Neural progenitor cell (in vitro differentiated cells): ENCODE data around the gene ACKR2. TPM values are rescaled to one million over a fixed set of nuclear protein-coding genes. Genes with fewer than 3 reads are reported as not detected.

Experiments
- DNase-seq: peaks from one replicate; pipeline ENCODE4 v3.0.0-alpha.2; 2016; ENCODE audit warnings: low spot score
- H2AFZ ChIP-seq: fragments of 200-600 bp; sonication (generic); replicated peaks from 2 replicates; pipeline ENCODE4 v1.6.1; 2016; ENCODE audit warnings: antibody characterized with exemption
- H3F3A ChIP-seq: fragments of 200-600 bp; sonication (generic); 2 replicates; pipeline ENCODE4 v1.6.1; 2016; ENCODE audit warnings: antibody characterized with exemption, low read depth
- H3K27ac ChIP-seq: fragments of 200-600 bp; sonication (generic); 2 replicates; pipeline ENCODE4 v1.5.1; 2016; ENCODE audit warnings: mild to moderate bottlenecking
- H3K27me3 ChIP-seq: fragments of 200-600 bp; sonication (generic); 2 replicates; pipeline ENCODE4 v1.6.1; 2016; ENCODE audit warnings: mild to moderate bottlenecking, moderate library complexity
- H3K36me3 ChIP-seq: fragments of 200-600 bp; sonication (generic); 2 replicates; pipeline ENCODE4 v1.5.1; 2016
- H3K4me1 ChIP-seq: fragments of 200-600 bp; sonication (generic); 2 replicates; pipeline ENCODE4 v1.6.1; 2016; ENCODE audit warnings: mixed run types
- H3K4me2 ChIP-seq: fragments of 200-600 bp; sonication (generic); 2 replicates; pipeline ENCODE4 v1.6.1; 2016
- H3K4me3 ChIP-seq: fragments of 200-600 bp; sonication (generic); 2 replicates; pipeline ENCODE4 v1.5.1; 2016
- H3K79me2 ChIP-seq: fragments of 200-600 bp; sonication (generic); 2 replicates; pipeline ENCODE4 v1.6.1; 2016; ENCODE audit warnings: low read depth
- H3K9ac ChIP-seq: fragments of 200-600 bp; sonication (generic); 2 replicates; pipeline ENCODE4 v1.6.1; 2016
- H3K9me3 ChIP-seq: fragments of 200-600 bp; sonication (generic); 2 replicates; pipeline ENCODE4 v1.5.1; 2016; ENCODE audit warnings: low read depth
- H4K20me1 ChIP-seq: fragments of 200-600 bp; sonication (generic); 2 replicates; pipeline ENCODE4 v1.6.1; 2016; ENCODE audit warnings: low read depth
- H3K27ac Mint-ChIP-seq: 3 replicates; pipeline ENCODE4 v1.8.0; 2021; ENCODE audit warnings: mixed read lengths
- H3K27me3 Mint-ChIP-seq: 2 replicates; pipeline ENCODE4 v1.8.0; 2022; ENCODE audit warnings: low read depth, mild to moderate bottlenecking, inconsistent platforms, moderate library complexity, mixed read lengths; ENCODE audit not compliant: insufficient read depth
- H3K36me3 Mint-ChIP-seq: 3 replicates; pipeline ENCODE4 v1.8.0; 2021; ENCODE audit warnings: mixed read lengths
- H3K4me1 Mint-ChIP-seq: 3 replicates; pipeline ENCODE4 v1.8.0; 2021; ENCODE audit warnings: mixed read lengths
- H3K4me3 Mint-ChIP-seq: 3 replicates; pipeline ENCODE4 v1.8.0; 2021; ENCODE audit warnings: mild to moderate bottlenecking, moderate library complexity, mixed read lengths
- H3K9me3 Mint-ChIP-seq: 3 replicates; pipeline ENCODE4 v1.8.0; 2020; ENCODE audit warnings: mixed read lengths
- CTCF ChIP-seq: fragments of 200-600 bp; sonication (generic); IDR thresholded peaks from 2 replicates; pipeline ENCODE4 v1.5.1; 2017; ENCODE audit warnings: antibody characterized with exemption, mild to moderate bottlenecking
- EZH2 ChIP-seq: fragments of 200-600 bp; sonication (generic); IDR thresholded peaks from 2 replicates; pipeline ENCODE4 v1.6.1; 2017; ENCODE audit warnings: antibody characterized with exemption, mild to moderate bottlenecking, moderate library complexity
- EZH2phosphoT487 ChIP-seq: fragments of 200-600 bp; sonication (generic); IDR thresholded peaks from 2 replicates; pipeline ENCODE4 v1.6.1; 2017; ENCODE audit warnings: antibody characterized with exemption
- total RNA-seq: library from RNA; depleted of rRNA; stranded (reverse); fragments of >200 nt; gene quantifications from 2 replicates; pipeline ENCODE4 v1.2.3, GENCODE V29; 2015; ENCODE audit warnings: low replicate concordance

The ACKR2 gene
- total RNA-seq, 1 donor from 2014 or later, result not detected

GRCh38 chr3:42904076-42904475 lies 94.8 kb downstream of the ACKR2 start:
- no peaks in the 10 kb centered on the region for H3K36me3 Mint-ChIP-seq
- no peak overlapping the region for H3K4me3 ChIP-seq
- H3K4me1 ChIP-seq, result no peaks in the 10 kb centered on the region
- no peaks in the 10 kb centered on the region for H3K79me2 ChIP-seq
- no peak overlapping the region for H3K4me2 ChIP-seq
- H3K27me3 ChIP-seq, result no peaks in the 10 kb centered on the region
- no peaks in the 10 kb centered on the region for H3K36me3 ChIP-seq
- H4K20me1 ChIP-seq, result no peaks in the 10 kb centered on the region
- H3K4me3 Mint-ChIP-seq, result no peak overlapping the region
- no peak overlapping the region for H2AFZ ChIP-seq
- H3K27ac ChIP-seq, result no peak overlapping the region
- peaks cover 5% of the 10 kb centered on the region for H3F3A ChIP-seq
- no peaks in the 10 kb centered on the region for H3K9me3 ChIP-seq
- peaks cover 3% of the 10 kb centered on the region for H3K4me1 Mint-ChIP-seq
- no peak for DNase-seq
- H3K27ac Mint-ChIP-seq, result no peak overlapping the region
- H3K27me3 Mint-ChIP-seq, result no peaks in the 10 kb centered on the region
- H3K9ac ChIP-seq, result no peak overlapping the region
- peaks cover 14% of the 10 kb centered on the region for H3K9me3 Mint-ChIP-seq
- TF ChIP-seq CTCF, result no peak
- TF ChIP-seq EZH2, result no peak
- TF ChIP-seq EZH2phosphoT487, result no peak

GRCh38 chr3:42905740-42906069 lies 96.5 kb downstream of the ACKR2 start:
- no peak overlapping the region for H2AFZ ChIP-seq
- H3K27ac ChIP-seq, result no peak overlapping the region
- no peak overlapping the region for H3K27ac Mint-ChIP-seq

GRCh38 chr3:42906070-42906847 lies 97.0 kb downstream of the ACKR2 start, which contains the start of gene ZNF662:
Gene ZNF662 (plus strand): TSS chr3:42906142. CDS start chr3:42908115, 1,973 bp downstream.
- Mint-ChIP-seq H3K27ac (no peak within 1 kb of the TSS), H3K4me3 (no peak within 1 kb of the TSS), H3K4me1 (peaks cover 3% of the 10 kb centered on the region), H3K27me3 (peaks cover 3% of the 10 kb centered on the region), H3K9me3 (peaks cover 19% of the 10 kb centered on the region), H3K36me3 (no peaks in the 10 kb centered on the region)
- Histone ChIP-seq H4K20me1 (no peaks in the 10 kb centered on the region), H3K79me2 (no peaks in the 10 kb centered on the region), H3K36me3 (no peaks in the 10 kb centered on the region), H2AFZ (no peak within 1 kb of the TSS), H3K9ac (no peak within 1 kb of the TSS), H3K4me3 (no peak within 1 kb of the TSS), H3K9me3 (no peaks in the 10 kb centered on the region), H3F3A (peaks cover 5% of the 10 kb centered on the region), H3K4me1 (no peaks in the 10 kb centered on the region), H3K27ac (no peak within 1 kb of the TSS), H3K27me3 (no peaks in the 10 kb centered on the region), H3K4me2 (peak within 1 kb of the TSS; percentile 31)
- no peak for DNase-seq
- no peak for TF ChIP-seq CTCF
- no peak for TF ChIP-seq EZH2
- TF ChIP-seq EZH2phosphoT487, result no peak

More at GRCh38 chr3:42905740-42906069, 96.5 kb downstream of the ACKR2 start:
- H3K79me2 ChIP-seq, result no peaks in the 10 kb centered on the region
- no peak overlapping the region for H3K4me2 ChIP-seq
- H3K4me3 ChIP-seq, result no peak overlapping the region
- no peak for DNase-seq
- no peaks in the 10 kb centered on the region for H3K36me3 ChIP-seq
- peaks cover 5% of the 10 kb centered on the region for H3F3A ChIP-seq
- no peak overlapping the region for H3K9ac ChIP-seq
- TF ChIP-seq EZH2phosphoT487, result no peak
- no peak for TF ChIP-seq CTCF
- TF ChIP-seq EZH2, result no peak
- Mint-ChIP-seq H3K36me3 (no peaks in the 10 kb centered on the region), H3K4me3 (no peak overlapping the region), H3K4me1 (peaks cover 3% of the 10 kb centered on the region), H3K9me3 (peaks cover 17% of the 10 kb centered on the region), H3K27me3 (peaks cover 3% of the 10 kb centered on the region)
- H3K27me3 ChIP-seq, result no peaks in the 10 kb centered on the region
- H4K20me1 ChIP-seq, result no peaks in the 10 kb centered on the region
- no peaks in the 10 kb centered on the region for H3K9me3 ChIP-seq
- no peaks in the 10 kb centered on the region for H3K4me1 ChIP-seq
